HEK293T (cell line): ENCODE results near the gene AP4S1.

ENCODE experiments used
- CTCF ChIA-PET: fragments of 350-600 bp; formaldehyde crosslinking; extraction: SDS; loops from one replicate; lab custom pipeline; 2021; ENCODE audit warnings: antibody characterized with exemption, inconsistent platforms; lab: Yijun Ruan, JAX
- POLR2A ChIA-PET: fragments of 350-600 bp; formaldehyde crosslinking; extraction: SDS; loops from one replicate; lab custom pipeline; 2020; ENCODE audit warnings: antibody characterized with exemption, inconsistent platforms; lab: Yijun Ruan, JAX
- DNase-seq: peaks from one replicate; pipeline ENCODE4 v3.0.0; 2012; ENCODE audit warnings: mixed read lengths; ENCODE audit errors: extremely low spot score
- ARNT ChIP-seq: fragments of 450-650 bp; IDR thresholded peaks from 2 replicates; pipeline ENCODE4 v1.6.1; 2017; ENCODE audit warnings: mild to moderate bottlenecking
- BHLHE40 ChIP-seq: fragments of 450-650 bp; IDR thresholded peaks from 2 replicates; pipeline ENCODE4 v1.6.1; 2016; ENCODE audit warnings: mild to moderate bottlenecking, moderate library complexity, borderline replicate concordance
- CTBP1 ChIP-seq: fragments of 450-650 bp; IDR thresholded peaks from 2 replicates; pipeline ENCODE4 v1.6.1; 2016; ENCODE audit warnings: borderline replicate concordance
- ELF4 ChIP-seq: fragments of 450-650 bp; IDR thresholded peaks from 2 replicates; pipeline ENCODE4 v1.6.1; 2017; ENCODE audit warnings: antibody characterized with exemption
- FOXA1 ChIP-seq: fragments of 450-650 bp; IDR thresholded peaks from 2 replicates; pipeline ENCODE4 v1.6.1; 2016; ENCODE audit warnings: mild to moderate bottlenecking
- FOXK2 ChIP-seq: fragments of 450-650 bp; IDR thresholded peaks from 2 replicates; pipeline ENCODE4 v1.6.1; 2016; ENCODE audit warnings: mild to moderate bottlenecking
- FOXM1 ChIP-seq: fragments of 450-650 bp; IDR thresholded peaks from 2 replicates; pipeline ENCODE4 v1.6.1; 2017; ENCODE audit warnings: mild to moderate bottlenecking, borderline replicate concordance
- HDGF ChIP-seq: fragments of 450-650 bp; IDR thresholded peaks from 2 replicates; pipeline ENCODE4 v1.6.1; 2017; ENCODE audit warnings: antibody characterized with exemption, borderline replicate concordance
- L3MBTL2 ChIP-seq: fragments of 450-650 bp; conservative IDR thresholded peaks from 2 replicates; pipeline ENCODE4 v1.6.1; 2016; ENCODE audit warnings: mild to moderate bottlenecking
- LEF1 ChIP-seq: fragments of 450-650 bp; IDR thresholded peaks from 2 replicates; pipeline ENCODE4 v1.6.1; 2017; ENCODE audit warnings: mild to moderate bottlenecking, borderline replicate concordance
- NFRKB ChIP-seq: fragments of 450-650 bp; IDR thresholded peaks from 2 replicates; pipeline ENCODE4 v1.6.1; 2016; ENCODE audit warnings: mild to moderate bottlenecking, moderate library complexity
- PKNOX1 ChIP-seq: fragments of 450-650 bp; IDR thresholded peaks from 2 replicates; pipeline ENCODE4 v1.6.1; 2016
- SP1 ChIP-seq: fragments of 450-650 bp; IDR thresholded peaks from 2 replicates; pipeline ENCODE4 v1.6.1; 2017
- SUZ12 ChIP-seq: fragments of 450-650 bp; IDR thresholded peaks from 2 replicates; pipeline ENCODE4 v1.6.1; 2016; ENCODE audit warnings: mild to moderate bottlenecking
- TARDBP ChIP-seq: fragments of 450-650 bp; IDR thresholded peaks from 2 replicates; pipeline ENCODE4 v1.6.1; 2016
- ZNF384 ChIP-seq: fragments of 450-650 bp; IDR thresholded peaks from 2 replicates; pipeline ENCODE4 v1.6.1; 2016

The AP4S1 gene

GRCh38 chr14:31021576-31021949 is 3.9 kb upstream of the AP4S1 start:
- DNase-seq = no peak
- TF ChIP-seq ZNF384 (no peak), TARDBP (no peak), FOXM1 (no peak), SUZ12 (no peak), L3MBTL2 (no peak), ARNT (no peak), HDGF (no peak), ELF4 (no peak), CTBP1 (no peak), BHLHE40 (no peak), NFRKB (no peak), LEF1 (no peak), FOXA1 (no peak), SP1 (no peak), FOXK2 (no peak), PKNOX1 (no peak)
- ChIA-PET CTCF (no interaction called here), POLR2A (no interaction called here)

- no peak for DNase-seq
- CTCF ChIA-PET = no interaction called here
- POLR2A ChIA-PET = no interaction called here
- TF ChIP-seq LEF1 (no peak), ZNF384 (no peak), ELF4 (no peak), ARNT (no peak), FOXM1 (no peak), BHLHE40 (no peak), PKNOX1 (no peak), L3MBTL2 (no peak), SUZ12 (no peak), HDGF (no peak), SP1 (no peak), FOXA1 (no peak), TARDBP (no peak), FOXK2 (no peak), NFRKB (no peak), CTBP1 (no peak)
These were observed 3.1 kb upstream of the AP4S1 start for GRCh38 chr14:31022386-31022785.

- no peak for DNase-seq
- ChIA-PET POLR2A (no interaction called here), CTCF (no interaction called here)
- TF ChIP-seq FOXA1 = no peak
- TF ChIP-seq TARDBP = no peak
- no peak for TF ChIP-seq FOXM1
- no peak for TF ChIP-seq LEF1
- TF ChIP-seq CTBP1 = no peak
- no peak for TF ChIP-seq ARNT
- TF ChIP-seq BHLHE40 = no peak
- no peak for TF ChIP-seq L3MBTL2
- TF ChIP-seq SUZ12 = no peak
- TF ChIP-seq ELF4 = no peak
- no peak for TF ChIP-seq FOXK2
- TF ChIP-seq PKNOX1 = no peak
- no peak for TF ChIP-seq SP1
- TF ChIP-seq NFRKB = no peak
- no peak for TF ChIP-seq ZNF384
- TF ChIP-seq HDGF = no peak
These were observed 1.4 kb upstream of the AP4S1 start for GRCh38 chr14:31024010-31024480.

GRCh38 chr14:31024577-31025366 is 677 bp upstream of the AP4S1 start:
- TF ChIP-seq SP1 (no peak), FOXA1 (no peak), TARDBP (no peak), L3MBTL2 (no peak), ELF4 (no peak), HDGF (no peak), ZNF384 (no peak), ARNT (no peak), BHLHE40 (no peak), LEF1 (no peak), CTBP1 (no peak), NFRKB (no peak), FOXM1 (no peak), SUZ12 (no peak)
- DNase-seq = no peak
- CTCF ChIA-PET = no interaction called here
- POLR2A ChIA-PET = interaction anchor here (1.5 to 2.1 kb wide), 5 partner anchors 14 to 44 kb away, joined by 3 to 10 read pairs (median 8); no protein-coding TSS in a partner anchor

GRCh38 chr14:31026077-31026449 is 614 bp downstream of the AP4S1 start, which contains the start of gene STRN3:
Gene STRN3, minus strand, starts transcription at chr14:31026379. Its CDS starts 194 bp downstream, at chr14:31026185.
- TF ChIP-seq FOXM1 (0 out of 2 replicates have a peak, but pooled peaks have one; percentile 28), TARDBP (no peak)
- ChIA-PET CTCF (interaction anchor here (0.6 to 0.9 kb wide), 2 partner anchors 46 to 56 kb away, joined by 3 to 4 read pairs; no protein-coding TSS in a partner anchor), POLR2A (interaction anchor here (0.7 to 2.1 kb wide), 23 partner anchors 8 to 370 kb away, joined by 3 to 11 read pairs (median 5); partner anchors contain the start of gene HECTD1)
- no peak for DNase-seq
